ENCODE data around the gene PYGM.

The PYGM gene

GRCh38 chr11:64784813-64785581 is 25.2 kb upstream of the PYGM start:
- TF ChIP-seq CTCF (IDR thresholded peaks at IDR 0.05; ENCODE audit: borderline replicate concordance, insufficient read depth, low read depth, low read length), result no peak
- no peak overlapping the region for H3K4me3 ChIP-seq (ENCODE audit: low read depth, low read length)

GRCh38 chr11:64778473-64779298 is 18.9 kb upstream of the PYGM start, which contains the start of gene SF1:
Gene SF1 (minus strand): TSS chr11:64778542. CDS start chr11:64778392, 150 bp downstream.
- peak within 1 kb of the TSS; percentile 99 for H3K4me3 ChIP-seq (ENCODE audit: low read depth, low read length)
- TF ChIP-seq CTCF (IDR thresholded peaks at IDR 0.05; ENCODE audit: borderline replicate concordance, insufficient read depth, low read depth, low read length), result no peak

GRCh38 chr11:64778223-64778472 is 18.4 kb upstream of the PYGM start:
- peak overlapping the region; percentile 99 for H3K4me3 ChIP-seq (ENCODE audit: low read depth, low read length)
- no peak for TF ChIP-seq CTCF (IDR thresholded peaks at IDR 0.05; ENCODE audit: borderline replicate concordance, insufficient read depth, low read depth, low read length)

- no peak for TF ChIP-seq CTCF (IDR thresholded peaks at IDR 0.05; ENCODE audit: borderline replicate concordance, insufficient read depth, low read depth, low read length)
- peak overlapping the region; percentile 99 for H3K4me3 ChIP-seq (ENCODE audit: low read depth, low read length)
Observed at GRCh38 chr11:64777449-64778222, 17.9 kb upstream of the PYGM start.

- peak overlapping the region; percentile 99 for H3K4me3 ChIP-seq (ENCODE audit: low read depth, low read length)
- TF ChIP-seq CTCF (IDR thresholded peaks at IDR 0.05; ENCODE audit: borderline replicate concordance, insufficient read depth, low read depth, low read length), result no peak
Observed at GRCh38 chr11:64776875-64777274, 17.1 kb upstream of the PYGM start.

GRCh38 chr11:64776425-64776824 is 16.7 kb upstream of the PYGM start:
- no peak for TF ChIP-seq CTCF (IDR thresholded peaks at IDR 0.05; ENCODE audit: borderline replicate concordance, insufficient read depth, low read depth, low read length)
- no peak overlapping the region for H3K4me3 ChIP-seq (ENCODE audit: low read depth, low read length)

Measured in GM12875 (cell line).